Measurements from ENCODE around the gene TUBA4B. TPM values are rescaled to one million over a fixed set of nuclear protein-coding genes. Genes with fewer than 3 reads are reported as not detected.

TUBA4B gene
- total RNA-seq, 1 experiment from 2014 or later = not detected

GRCh38 chr2:219272356-219272755 lies 19.3 kb downstream of the TUBA4B start:
- DNase-seq = no peak
- intact Hi-C loops (cut with micrococcal nuclease; ENCODE audit: unreplicated experiment) = no loop called here
- POLR2A ChIA-PET = no interaction called here
- CTCF ChIA-PET = interaction anchor here (1.1 kb wide), 1 partner anchor 293 kb away, joined by 3 read pairs; no protein-coding TSS in a partner anchor
- peaks cover 5% of the 10 kb centered on the region for H3K4me1 Mint-ChIP-seq (ENCODE audit: low read depth, unreplicated experiment)
- H3K4me1 ChIP-seq = peaks cover 23% of the 10 kb centered on the region
- H3K36me3 Mint-ChIP-seq (ENCODE audit: insufficient read depth, unreplicated experiment) = peaks cover 4% of the 10 kb centered on the region
- no peaks in the 10 kb centered on the region for H3K9me3 ChIP-seq
- H3K36me3 ChIP-seq (ENCODE audit: control insufficient read depth, insufficient read depth, low read length) = no peaks in the 10 kb centered on the region
- H3K27me3 ChIP-seq (replicated peaks; ENCODE audit: control insufficient read depth, insufficient read depth, low read length) = no peaks in the 10 kb centered on the region
- H3K9me3 Mint-ChIP-seq (ENCODE audit: unreplicated experiment) = no peaks in the 10 kb centered on the region
- no TSS peak for BruUV-seq (replicated peaks)
- H3K4me3 Mint-ChIP-seq (ENCODE audit: unreplicated experiment) = no peak overlapping the region
- no peak for TF ChIP-seq CTCF (IDR thresholded peaks at IDR 0.05; ENCODE audit: insufficient read depth in 1 of 2, low read depth in 1 of 2, low read length in 1 of 2, severe bottlenecking in 1 of 2, unreplicated experiment in 1 of 2)
- no peak overlapping the region for H3K4me3 ChIP-seq (ENCODE audit: low read depth, low read length)
- H3K27ac Mint-ChIP-seq (ENCODE audit: unreplicated experiment) = no peak overlapping the region
- H3K27me3 Mint-ChIP-seq (ENCODE audit: insufficient read depth, unreplicated experiment) = no peaks in the 10 kb centered on the region

- Histone ChIP-seq H3K27me3 (replicated peaks; ENCODE audit: control insufficient read depth, insufficient read depth, low read length) (no peaks in the 10 kb centered on the region), H3K4me3 (ENCODE audit: low read depth, low read length) (no peak overlapping the region), H3K9me3 (no peaks in the 10 kb centered on the region), H3K4me1 (peaks cover 28% of the 10 kb centered on the region), H3K36me3 (ENCODE audit: control insufficient read depth, insufficient read depth, low read length) (no peaks in the 10 kb centered on the region)
- no peak for TF ChIP-seq CTCF (IDR thresholded peaks at IDR 0.05; ENCODE audit: insufficient read depth in 1 of 2, low read depth in 1 of 2, low read length in 1 of 2, severe bottlenecking in 1 of 2, unreplicated experiment in 1 of 2)
- H3K4me1 Mint-ChIP-seq (ENCODE audit: low read depth, unreplicated experiment) = peaks cover 8% of the 10 kb centered on the region
- no TSS peak for BruUV-seq (replicated peaks)
- DNase-seq = no peak
- H3K27me3 Mint-ChIP-seq (ENCODE audit: insufficient read depth, unreplicated experiment) = no peaks in the 10 kb centered on the region
- CTCF ChIA-PET = interaction anchor here (1.1 kb wide), 1 partner anchor 293 kb away, joined by 3 read pairs; no protein-coding TSS in a partner anchor
- POLR2A ChIA-PET = no interaction called here
- no peak overlapping the region for H3K4me3 Mint-ChIP-seq (ENCODE audit: unreplicated experiment)
- no peaks in the 10 kb centered on the region for H3K9me3 Mint-ChIP-seq (ENCODE audit: unreplicated experiment)
- intact Hi-C loops (cut with micrococcal nuclease; ENCODE audit: unreplicated experiment) = no loop called here
- H3K36me3 Mint-ChIP-seq (ENCODE audit: insufficient read depth, unreplicated experiment) = peaks cover 4% of the 10 kb centered on the region
- no peak overlapping the region for H3K27ac Mint-ChIP-seq (ENCODE audit: unreplicated experiment)
These were observed 20.0 kb downstream of the TUBA4B start for GRCh38 chr2:219272995-219273394.

DNA sequence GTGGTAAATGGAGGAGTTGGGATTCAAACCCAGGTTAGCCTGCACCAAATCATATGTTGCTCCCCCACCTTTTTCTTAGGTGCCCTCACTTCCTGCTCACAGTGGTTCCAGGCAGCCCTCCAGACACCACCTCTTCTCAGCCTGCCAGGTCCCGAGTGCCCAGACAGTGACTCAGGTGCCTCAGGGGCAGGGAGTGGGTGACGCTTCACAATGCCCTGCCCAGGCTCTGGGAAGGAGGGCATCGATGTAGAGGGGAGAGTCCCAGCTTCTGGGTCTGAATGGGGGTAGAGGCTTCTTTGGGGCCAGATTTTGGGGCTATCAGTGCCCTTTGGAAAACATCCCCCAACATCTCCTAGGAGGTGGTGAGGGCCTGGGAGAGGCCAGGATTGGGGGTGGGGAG lies 20.9 kb downstream of the TUBA4B start:
- BruUV-seq (replicated peaks) = no TSS peak
- TF ChIP-seq CTCF (IDR thresholded peaks at IDR 0.05; ENCODE audit: insufficient read depth in 1 of 2, low read depth in 1 of 2, low read length in 1 of 2, severe bottlenecking in 1 of 2, unreplicated experiment in 1 of 2) = no peak
- Mint-ChIP-seq H3K4me3 (ENCODE audit: unreplicated experiment) (no peak overlapping the region), H3K27me3 (ENCODE audit: insufficient read depth, unreplicated experiment) (no peaks in the 10 kb centered on the region), H3K27ac (ENCODE audit: unreplicated experiment) (peak overlapping the region; percentile 82), H3K9me3 (ENCODE audit: unreplicated experiment) (no peaks in the 10 kb centered on the region), H3K36me3 (ENCODE audit: insufficient read depth, unreplicated experiment) (peaks cover 4% of the 10 kb centered on the region), H3K4me1 (ENCODE audit: low read depth, unreplicated experiment) (peaks cover 11% of the 10 kb centered on the region)
- no peaks in the 10 kb centered on the region for H3K27me3 ChIP-seq (replicated peaks; ENCODE audit: control insufficient read depth, insufficient read depth, low read length)
- ChIA-PET POLR2A (interaction anchor here (0.6 to 1.7 kb wide), 4 partner anchors 13 to 56 kb away, joined by 3 to 7 read pairs (median 4); no protein-coding TSS in a partner anchor), CTCF (interaction anchor here (0.6 to 1.6 kb wide), 8 partner anchors 20 to 200 kb away, joined by 3 to 29 read pairs (median 4); partner anchors contain the start of gene TUBA4A)
- DNase-seq = no peak
- H3K9me3 ChIP-seq = no peaks in the 10 kb centered on the region
- intact Hi-C loops (cut with micrococcal nuclease; ENCODE audit: unreplicated experiment) = no loop called here
- no peaks in the 10 kb centered on the region for H3K36me3 ChIP-seq (ENCODE audit: control insufficient read depth, insufficient read depth, low read length)
- peaks cover 37% of the 10 kb centered on the region for H3K4me1 ChIP-seq
- H3K4me3 ChIP-seq (ENCODE audit: low read depth, low read length) = no peak overlapping the region

Data from Caco-2 (cell line).